ENCODE results near the gene MAML2.

MAML2 gene

DNA sequence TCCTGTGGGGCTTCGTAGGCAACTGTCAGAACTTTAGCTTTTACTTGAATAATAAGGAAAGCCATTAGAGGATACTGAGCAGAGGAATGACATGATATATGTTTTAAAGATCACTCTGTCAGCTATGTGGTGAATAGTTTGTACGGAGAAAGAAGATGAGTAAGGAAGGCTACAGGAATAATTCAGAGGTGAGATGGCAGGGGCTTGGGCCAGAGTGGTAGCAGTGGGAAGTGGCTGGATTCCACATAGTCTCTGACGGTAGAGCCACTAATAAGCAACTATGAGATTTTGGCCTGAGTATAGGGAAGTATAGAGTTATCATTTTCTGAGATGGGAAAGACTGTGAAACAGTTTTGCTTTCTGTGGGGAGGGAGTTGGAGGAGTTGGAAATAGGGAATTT is 325.1 kb downstream of the MAML2 start:
- Histone ChIP-seq H3K4me3 (replicated peaks; ENCODE audit: insufficient read depth, low read length) (no peak overlapping the region), H3K27ac (replicated peaks) (no peak overlapping the region), H3K27me3 (ENCODE audit: insufficient read depth, poor library complexity, severe bottlenecking) (peaks cover 5% of the 10 kb centered on the region)
- TF ChIP-seq CTCF (IDR thresholded peaks at IDR 0.05; ENCODE audit: insufficient read depth, low read length) (no peak), POLR2AphosphoS5 (IDR thresholded peaks at IDR 0.05; ENCODE audit: low read depth) (no peak), SPI1 (IDR thresholded peaks at IDR 0.05; ENCODE audit: borderline replicate concordance, low read depth) (no peak), GABPA (IDR thresholded peaks at IDR 0.05; ENCODE audit: low read depth) (no peak), REST (IDR thresholded peaks at IDR 0.05; ENCODE audit: insufficient replicate concordance, low read depth) (no peak)
- DNase-seq (ENCODE audit: low read depth in 1 of 2, low spot score in 1 of 2): no peak

- Histone ChIP-seq H3K27ac (replicated peaks) (no peak overlapping the region), H3K4me3 (replicated peaks; ENCODE audit: insufficient read depth, low read length) (no peak overlapping the region), H3K27me3 (ENCODE audit: insufficient read depth, poor library complexity, severe bottlenecking) (peaks cover 5% of the 10 kb centered on the region)
- no peak for DNase-seq (ENCODE audit: low read depth in 1 of 2, low spot score in 1 of 2)
- TF ChIP-seq REST (IDR thresholded peaks at IDR 0.05; ENCODE audit: insufficient replicate concordance, low read depth): no peak
- no peak for TF ChIP-seq POLR2AphosphoS5 (IDR thresholded peaks at IDR 0.05; ENCODE audit: low read depth)
Measured at GRCh38 chr11:96016978-96017502, 326.0 kb downstream of the MAML2 start.

DNA sequence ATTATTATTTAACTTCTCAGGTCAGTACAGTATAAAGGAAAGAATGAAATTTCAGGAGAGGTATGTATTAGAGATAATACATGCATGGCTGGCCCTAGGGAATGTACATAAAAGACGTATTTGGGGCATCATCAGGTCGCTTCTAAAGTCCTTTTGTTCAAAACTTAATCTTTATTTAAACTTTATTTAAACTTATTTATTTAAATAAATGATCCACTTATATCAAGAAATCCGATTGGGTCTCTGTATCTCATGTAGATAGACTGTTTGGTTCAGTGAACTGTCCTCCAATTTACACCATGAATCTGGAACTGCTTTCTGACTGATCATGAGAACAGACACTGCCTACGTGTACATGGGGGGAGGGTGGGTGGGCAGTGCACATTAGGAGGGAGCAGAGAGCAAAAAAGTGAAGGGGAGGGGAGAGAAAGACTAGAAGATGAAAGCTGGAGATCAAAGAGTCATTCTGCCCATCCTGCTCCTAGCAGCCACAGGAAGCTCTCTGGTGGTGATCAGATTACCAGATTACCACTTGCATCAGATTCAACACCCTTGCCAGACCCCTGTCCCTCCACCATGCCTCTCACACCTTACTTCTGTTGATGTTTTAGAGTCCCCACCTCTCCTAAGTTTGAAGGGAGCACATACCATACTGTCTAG is 327.0 kb downstream of the MAML2 start:
- DNase-seq (ENCODE audit: low read depth in 1 of 2, low spot score in 1 of 2): no peak
- Histone ChIP-seq H3K4me3 (replicated peaks; ENCODE audit: insufficient read depth, low read length) (no peak overlapping the region), H3K27me3 (ENCODE audit: insufficient read depth, poor library complexity, severe bottlenecking) (peaks cover 5% of the 10 kb centered on the region), H3K27ac (replicated peaks) (no peak overlapping the region)
- no peak for TF ChIP-seq POLR2AphosphoS5 (IDR thresholded peaks at IDR 0.05; ENCODE audit: low read depth)
- no peak for TF ChIP-seq GABPA (IDR thresholded peaks at IDR 0.05; ENCODE audit: low read depth)
- no peak for TF ChIP-seq REST (IDR thresholded peaks at IDR 0.05; ENCODE audit: insufficient replicate concordance, low read depth)
- no peak for TF ChIP-seq CTCF (IDR thresholded peaks at IDR 0.05; ENCODE audit: insufficient read depth, low read length)
- no peak for TF ChIP-seq SPI1 (IDR thresholded peaks at IDR 0.05; ENCODE audit: borderline replicate concordance, low read depth)

Measured in HL-60 (cell line).